Measurements from ENCODE around the gene SIK1.

DNA sequence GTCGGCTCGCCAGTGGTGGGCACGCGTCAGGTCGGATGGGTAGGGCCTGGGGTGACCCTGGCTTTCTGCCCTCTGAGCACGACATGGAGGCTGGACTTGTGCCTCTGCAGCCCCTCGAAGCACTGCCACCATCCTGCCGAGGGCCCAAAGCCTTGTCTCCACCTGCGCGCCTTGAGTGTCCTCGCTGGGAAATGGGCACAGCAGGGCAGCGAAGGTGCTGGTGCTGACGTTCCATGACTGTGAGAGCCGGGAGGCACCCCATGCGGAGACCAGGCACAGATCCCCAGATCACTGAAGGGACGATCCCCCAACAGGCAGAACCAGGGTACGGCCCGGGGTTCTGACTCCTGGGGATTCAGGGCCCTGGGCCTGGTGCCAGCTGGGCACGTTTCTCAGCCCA is 60.3 kb downstream of the SIK1 start:
- TF ChIP-seq, protein P1, sequence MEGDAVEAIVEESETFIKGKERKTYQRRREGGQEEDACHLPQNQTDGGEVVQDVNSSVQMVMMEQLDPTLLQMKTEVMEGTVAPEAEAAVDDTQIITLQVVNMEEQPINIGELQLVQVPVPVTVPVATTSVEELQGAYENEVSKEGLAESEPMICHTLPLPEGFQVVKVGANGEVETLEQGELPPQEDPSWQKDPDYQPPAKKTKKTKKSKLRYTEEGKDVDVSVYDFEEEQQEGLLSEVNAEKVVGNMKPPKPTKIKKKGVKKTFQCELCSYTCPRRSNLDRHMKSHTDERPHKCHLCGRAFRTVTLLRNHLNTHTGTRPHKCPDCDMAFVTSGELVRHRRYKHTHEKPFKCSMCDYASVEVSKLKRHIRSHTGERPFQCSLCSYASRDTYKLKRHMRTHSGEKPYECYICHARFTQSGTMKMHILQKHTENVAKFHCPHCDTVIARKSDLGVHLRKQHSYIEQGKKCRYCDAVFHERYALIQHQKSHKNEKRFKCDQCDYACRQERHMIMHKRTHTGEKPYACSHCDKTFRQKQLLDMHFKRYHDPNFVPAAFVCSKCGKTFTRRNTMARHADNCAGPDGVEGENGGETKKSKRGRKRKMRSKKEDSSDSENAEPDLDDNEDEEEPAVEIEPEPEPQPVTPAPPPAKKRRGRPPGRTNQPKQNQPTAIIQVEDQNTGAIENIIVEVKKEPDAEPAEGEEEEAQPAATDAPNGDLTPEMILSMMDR (IDR thresholded peaks at IDR 0.05), result no peak
- TF ChIP-seq, protein P2, sequence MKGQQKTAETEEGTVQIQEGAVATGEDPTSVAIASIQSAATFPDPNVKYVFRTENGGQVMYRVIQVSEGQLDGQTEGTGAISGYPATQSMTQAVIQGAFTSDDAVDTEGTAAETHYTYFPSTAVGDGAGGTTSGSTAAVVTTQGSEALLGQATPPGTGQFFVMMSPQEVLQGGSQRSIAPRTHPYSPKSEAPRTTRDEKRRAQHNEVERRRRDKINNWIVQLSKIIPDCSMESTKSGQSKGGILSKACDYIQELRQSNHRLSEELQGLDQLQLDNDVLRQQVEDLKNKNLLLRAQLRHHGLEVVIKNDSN (CRISPR knock-in tag; IDR thresholded peaks at IDR 0.05), result no peak

All from WTC11 (cell line).